Measurements from ENCODE around the gene EN1. TPM values are rescaled to one million over a fixed set of nuclear protein-coding genes. Genes with fewer than 3 reads are reported as not detected.

EN1 gene
- polyA plus RNA-seq, 1 donor (not counting 4 experiments of a cell fraction or from before 2014, with no cell fraction given) = 0.05 TPM

GRCh38 chr2:118865106-118865505 is 17.7 kb upstream of the EN1 start:
- Histone ChIP-seq H3K9me3 (ENCODE audit: control insufficient read depth, low read depth, low read length) (no peaks in the 10 kb centered on the region), H3K79me2 (ENCODE audit: control insufficient read depth, insufficient read depth, low read length) (no peaks in the 10 kb centered on the region), H4K20me1 (ENCODE audit: control insufficient read depth, extremely low read depth, insufficient read depth, low read length) (no peaks in the 10 kb centered on the region), H3K27me3 (ENCODE audit: control insufficient read depth, extremely low read depth, insufficient read depth, low read length) (no peaks in the 10 kb centered on the region), H3K9me1 (ENCODE audit: control insufficient read depth, extremely low read depth, insufficient read depth, low read length) (no peaks in the 10 kb centered on the region), H3K4me1 (ENCODE audit: control insufficient read depth, extremely low read depth, insufficient read depth, low read length) (peaks cover 7% of the 10 kb centered on the region), H3K4me2 (ENCODE audit: control insufficient read depth, extremely low read depth, insufficient read depth, low read depth, low read length) (no peak overlapping the region), H3K4me3 (ENCODE audit: control insufficient read depth in 2 of 3, extremely low read depth in 1 of 3, insufficient read depth in 2 of 3, low read depth in 1 of 3, low read length in 3 of 3) (no peak overlapping the region), H3K36me3 (ENCODE audit: control insufficient read depth in 2 of 2, extremely low read depth in 1 of 2, insufficient read depth in 2 of 2, low read length in 2 of 2) (no peaks in the 10 kb centered on the region), H3K9ac (ENCODE audit: control insufficient read depth, extremely low read depth, insufficient read depth, low read length) (no peak overlapping the region), H2AFZ (ENCODE audit: control insufficient read depth, low read length) (no peak overlapping the region), H3K27ac (ENCODE audit: control insufficient read depth, insufficient read depth, low read length) (no peak overlapping the region)
- DNase-seq (ENCODE audit: low read depth, low spot score) = no peak
- TF ChIP-seq, protein P1, sequence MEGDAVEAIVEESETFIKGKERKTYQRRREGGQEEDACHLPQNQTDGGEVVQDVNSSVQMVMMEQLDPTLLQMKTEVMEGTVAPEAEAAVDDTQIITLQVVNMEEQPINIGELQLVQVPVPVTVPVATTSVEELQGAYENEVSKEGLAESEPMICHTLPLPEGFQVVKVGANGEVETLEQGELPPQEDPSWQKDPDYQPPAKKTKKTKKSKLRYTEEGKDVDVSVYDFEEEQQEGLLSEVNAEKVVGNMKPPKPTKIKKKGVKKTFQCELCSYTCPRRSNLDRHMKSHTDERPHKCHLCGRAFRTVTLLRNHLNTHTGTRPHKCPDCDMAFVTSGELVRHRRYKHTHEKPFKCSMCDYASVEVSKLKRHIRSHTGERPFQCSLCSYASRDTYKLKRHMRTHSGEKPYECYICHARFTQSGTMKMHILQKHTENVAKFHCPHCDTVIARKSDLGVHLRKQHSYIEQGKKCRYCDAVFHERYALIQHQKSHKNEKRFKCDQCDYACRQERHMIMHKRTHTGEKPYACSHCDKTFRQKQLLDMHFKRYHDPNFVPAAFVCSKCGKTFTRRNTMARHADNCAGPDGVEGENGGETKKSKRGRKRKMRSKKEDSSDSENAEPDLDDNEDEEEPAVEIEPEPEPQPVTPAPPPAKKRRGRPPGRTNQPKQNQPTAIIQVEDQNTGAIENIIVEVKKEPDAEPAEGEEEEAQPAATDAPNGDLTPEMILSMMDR (optimal IDR thresholded peaks at IDR 0.05 in 1 of 3, IDR thresholded peaks at IDR 0.05 in 1 of 3, conservative IDR thresholded peaks at IDR 0.05 in 1 of 3; ENCODE audit: extremely low read depth in 1 of 3, insufficient read depth in 2 of 3, low read length in 3 of 3) = peak; percentile 66 to 67 (median 67)
- no peak for TF ChIP-seq EZH2 (IDR thresholded peaks at IDR 0.05; ENCODE audit: low read length)
- no peak for FAIRE-seq
- dilution Hi-C loops (cut with MboI; ENCODE audit: extremely low pct_ligation_motif_present, low sequenced_read_pairs) = no loop called here

DNA sequence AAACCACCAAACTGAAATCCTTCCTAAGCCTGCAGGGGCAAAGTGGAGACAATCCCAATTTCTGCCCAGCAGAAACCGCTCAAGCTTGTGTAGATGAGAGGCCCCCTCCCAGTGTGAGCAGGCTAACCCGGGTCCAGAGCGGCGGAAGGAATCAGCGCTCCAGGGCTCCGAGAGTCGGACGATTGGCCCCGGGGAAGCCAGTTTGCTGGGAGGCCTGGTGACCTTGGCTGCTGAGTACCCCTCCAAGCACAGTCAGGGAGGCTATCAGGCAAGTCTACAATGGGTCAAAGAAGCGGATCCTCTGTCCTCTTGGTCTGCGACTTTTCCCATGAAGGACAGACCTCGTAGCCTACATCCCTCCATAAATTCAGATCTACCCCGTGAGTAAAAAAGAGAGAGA is 16.8 kb upstream of the EN1 start:
- no peaks in the 10 kb centered on the region for H3K27me3 ChIP-seq (ENCODE audit: control insufficient read depth, extremely low read depth, insufficient read depth, low read length)
- no peak overlapping the region for H3K4me2 ChIP-seq (ENCODE audit: control insufficient read depth, extremely low read depth, insufficient read depth, low read depth, low read length)
- DNase-seq (ENCODE audit: low read depth, low spot score) (no peak), FAIRE-seq (no peak)
- H4K20me1 ChIP-seq (ENCODE audit: control insufficient read depth, extremely low read depth, insufficient read depth, low read length) = no peaks in the 10 kb centered on the region
- no peaks in the 10 kb centered on the region for H3K9me3 ChIP-seq (ENCODE audit: control insufficient read depth, low read depth, low read length)
- H3K4me1 ChIP-seq (ENCODE audit: control insufficient read depth, extremely low read depth, insufficient read depth, low read length) = peaks cover 7% of the 10 kb centered on the region
- H3K4me3 ChIP-seq (ENCODE audit: control insufficient read depth in 2 of 3, extremely low read depth in 1 of 3, insufficient read depth in 2 of 3, low read depth in 1 of 3, low read length in 3 of 3) = no peak overlapping the region
- dilution Hi-C loops (cut with MboI; ENCODE audit: extremely low pct_ligation_motif_present, low sequenced_read_pairs) = no loop called here
- H3K9me1 ChIP-seq (ENCODE audit: control insufficient read depth, extremely low read depth, insufficient read depth, low read length) = no peaks in the 10 kb centered on the region
- no peak for TF ChIP-seq EZH2 (IDR thresholded peaks at IDR 0.05; ENCODE audit: low read length)
- no peak overlapping the region for H2AFZ ChIP-seq (ENCODE audit: control insufficient read depth, low read length)
- no peaks in the 10 kb centered on the region for H3K36me3 ChIP-seq (ENCODE audit: control insufficient read depth in 2 of 2, extremely low read depth in 1 of 2, insufficient read depth in 2 of 2, low read length in 2 of 2)
- no peaks in the 10 kb centered on the region for H3K79me2 ChIP-seq (ENCODE audit: control insufficient read depth, insufficient read depth, low read length)
- no peak overlapping the region for H3K9ac ChIP-seq (ENCODE audit: control insufficient read depth, extremely low read depth, insufficient read depth, low read length)
- no peak overlapping the region for H3K27ac ChIP-seq (ENCODE audit: control insufficient read depth, insufficient read depth, low read length)

DNA sequence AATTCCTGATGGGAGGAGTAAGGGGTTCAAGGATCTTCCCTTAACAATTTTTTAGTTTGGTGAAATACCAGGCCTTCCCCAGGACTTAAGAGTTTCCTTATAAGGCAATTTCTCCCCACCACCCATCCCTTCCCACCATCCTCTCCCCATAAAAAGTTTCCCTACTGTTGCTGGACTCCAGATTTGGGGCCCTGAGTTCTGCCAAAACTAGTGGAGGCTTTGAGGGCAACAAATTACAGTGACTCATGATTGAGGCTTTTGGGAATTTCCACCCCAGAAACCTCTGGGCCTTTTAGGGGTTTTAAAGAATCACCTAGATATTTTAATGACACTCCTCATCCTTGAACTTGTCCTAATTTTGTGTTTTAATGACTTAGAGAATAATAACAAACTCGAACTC is 14.3 kb upstream of the EN1 start:
- dilution Hi-C loops (cut with MboI; ENCODE audit: extremely low pct_ligation_motif_present, low sequenced_read_pairs) = no loop called here

More for the DNA sequence above, 14.3 kb upstream of the EN1 start:
- H3K9ac ChIP-seq (ENCODE audit: control insufficient read depth, extremely low read depth, insufficient read depth, low read length) = no peak overlapping the region
- no peak for TF ChIP-seq EZH2 (IDR thresholded peaks at IDR 0.05; ENCODE audit: low read length)
- TF ChIP-seq, protein P1 (optimal IDR thresholded peaks at IDR 0.05 in 1 of 3, IDR thresholded peaks at IDR 0.05 in 1 of 3, conservative IDR thresholded peaks at IDR 0.05 in 1 of 3; ENCODE audit: extremely low read depth in 1 of 3, insufficient read depth in 2 of 3, low read length in 3 of 3) = no peak
- no peak for DNase-seq (ENCODE audit: low read depth, low spot score)
- no peak for FAIRE-seq
- no peak overlapping the region for H3K4me3 ChIP-seq (ENCODE audit: control insufficient read depth in 2 of 3, extremely low read depth in 1 of 3, insufficient read depth in 2 of 3, low read depth in 1 of 3, low read length in 3 of 3)
- peaks cover 21% of the 10 kb centered on the region for H3K27me3 ChIP-seq (ENCODE audit: control insufficient read depth, extremely low read depth, insufficient read depth, low read length)
- H3K79me2 ChIP-seq (ENCODE audit: control insufficient read depth, insufficient read depth, low read length) = no peaks in the 10 kb centered on the region
- peaks cover 7% of the 10 kb centered on the region for H3K4me1 ChIP-seq (ENCODE audit: control insufficient read depth, extremely low read depth, insufficient read depth, low read length)
- H3K36me3 ChIP-seq (ENCODE audit: control insufficient read depth in 2 of 2, extremely low read depth in 1 of 2, insufficient read depth in 2 of 2, low read length in 2 of 2) = no peaks in the 10 kb centered on the region
- H4K20me1 ChIP-seq (ENCODE audit: control insufficient read depth, extremely low read depth, insufficient read depth, low read length) = no peaks in the 10 kb centered on the region
- no peak overlapping the region for H2AFZ ChIP-seq (ENCODE audit: control insufficient read depth, low read length)
- no peaks in the 10 kb centered on the region for H3K9me1 ChIP-seq (ENCODE audit: control insufficient read depth, extremely low read depth, insufficient read depth, low read length)
- H3K9me3 ChIP-seq (ENCODE audit: control insufficient read depth, low read depth, low read length) = no peaks in the 10 kb centered on the region
- no peak overlapping the region for H3K4me2 ChIP-seq (ENCODE audit: control insufficient read depth, extremely low read depth, insufficient read depth, low read depth, low read length)
- H3K27ac ChIP-seq (ENCODE audit: control insufficient read depth, insufficient read depth, low read length) = no peak overlapping the region

All from keratinocyte (primary cell).